ENCODE results near the gene TEKTIP1. TPM values are rescaled to one million over a fixed set of nuclear protein-coding genes. Genes with fewer than 3 reads are reported as not detected.

Gene TEKTIP1
- total and polyA plus RNA-seq, 2 donors (not counting 1 experiment from before 2014, with no cell fraction given): 6.3 to 17.3 TPM

GRCh38 chr19:3537438-3538240 lies 1.3 kb upstream of the TEKTIP1 start:
- H3K9ac ChIP-seq (ENCODE audit: low read length): no peak overlapping the region
- ATAC-seq (ENCODE audit: low read depth) (no peak), DNase-seq (peak; percentile 31)
- no peak overlapping the region for H3K27ac Mint-ChIP-seq
- no peaks in the 10 kb centered on the region for H3K4me1 ChIP-seq (ENCODE audit: control insufficient read depth in 2 of 2, insufficient read depth in 2 of 2, low read length in 2 of 2)
- H3K79me2 ChIP-seq (ENCODE audit: control insufficient read depth, insufficient read depth, low read length): no peaks in the 10 kb centered on the region
- H3K27me3 ChIP-seq (replicated peaks in 1 of 4; ENCODE audit: control extremely low read depth in 1 of 4, control insufficient read depth in 3 of 4, insufficient read depth in 4 of 4, low read length in 3 of 4): no peaks in the 10 kb centered on the region
- no peak for TF ChIP-seq CTCF (IDR thresholded peaks at IDR 0.05)
- TF ChIP-seq EZH2 (IDR thresholded peaks at IDR 0.05; ENCODE audit: borderline replicate concordance, insufficient read depth, low read depth, low read length, poor library complexity, severe bottlenecking): no peak
- WGBS (ENCODE audit: insufficient coverage): 90% methylated on average over 21 of the region's 22 CpGs
- H3K9me3 ChIP-seq (ENCODE audit: control extremely low read depth in 1 of 3, control insufficient read depth in 2 of 3, insufficient read depth in 1 of 3, low read length in 2 of 3): peaks cover 0 to 8% (median 0%) of the 10 kb centered on the region in 3 donors
- no peak overlapping the region for H3K4me2 ChIP-seq (replicated peaks; ENCODE audit: low read depth, low read length, poor library complexity, severe bottlenecking)
- peaks cover 15% of the 10 kb centered on the region for H4K20me1 ChIP-seq (ENCODE audit: control insufficient read depth, insufficient read depth, low read length, poor library complexity, severe bottlenecking)
- no peak overlapping the region for H3K4me3 ChIP-seq (ENCODE audit: control extremely low read depth in 1 of 5, extremely low read depth in 1 of 5, insufficient read depth in 1 of 5, low read depth in 2 of 5, low read length in 4 of 5)
- no peaks in the 10 kb centered on the region for H3K9me3 Mint-ChIP-seq (ENCODE audit: insufficient read depth)
- no peak overlapping the region for H3K27ac ChIP-seq (ENCODE audit: low read length in 2 of 2)
- POLR2A ChIA-PET: no interaction called here
- H3K27me3 Mint-ChIP-seq: no peaks in the 10 kb centered on the region
- H3K4me1 Mint-ChIP-seq: no peaks in the 10 kb centered on the region
- intact Hi-C loops (cut with micrococcal nuclease): no loop called here
- CTCF ChIA-PET: interaction anchor here (1.5 kb wide), 1 partner anchor 9 kb away, joined by 3 read pairs; no protein-coding TSS in a partner anchor
- no peak overlapping the region for H3K4me3 Mint-ChIP-seq
- no peak overlapping the region for H2AFZ ChIP-seq (ENCODE audit: insufficient read depth, low read depth, low read length, poor library complexity, severe bottlenecking)
- peaks cover 0 to 27% of the 10 kb centered on the region in 2 experiments for H3K36me3 ChIP-seq (replicated peaks in 1 of 2; ENCODE audit: control extremely low read depth in 1 of 2, control insufficient read depth in 1 of 2, extremely low read depth in 1 of 2, insufficient read depth in 2 of 2, low read length in 1 of 2)

GRCh38 chr19:3538258-3538929 lies 580 bp upstream of the TEKTIP1 start:
- ChIA-PET CTCF (interaction anchor here (1.5 kb wide), 1 partner anchor 8 kb away, joined by 3 read pairs; no protein-coding TSS in a partner anchor), POLR2A (no interaction called here)
- H3K4me3 Mint-ChIP-seq: no peak overlapping the region
- DNase-seq (peak; percentile 36), ATAC-seq (ENCODE audit: low read depth) (no peak)
- H3K9me3 Mint-ChIP-seq (ENCODE audit: insufficient read depth): no peaks in the 10 kb centered on the region
- Histone ChIP-seq H2AFZ (ENCODE audit: insufficient read depth, low read depth, low read length, poor library complexity, severe bottlenecking) (no peak overlapping the region), H3K4me2 (replicated peaks; ENCODE audit: low read depth, low read length, poor library complexity, severe bottlenecking) (no peak overlapping the region), H3K79me2 (ENCODE audit: control insufficient read depth, insufficient read depth, low read length) (no peaks in the 10 kb centered on the region), H3K27ac (ENCODE audit: low read length in 2 of 2) (no peak overlapping the region), H3K36me3 (replicated peaks in 1 of 2; ENCODE audit: control extremely low read depth in 1 of 2, control insufficient read depth in 1 of 2, extremely low read depth in 1 of 2, insufficient read depth in 2 of 2, low read length in 1 of 2) (peaks cover 0 to 21% of the 10 kb centered on the region in 2 experiments), H3K9ac (ENCODE audit: low read length) (no peak overlapping the region), H4K20me1 (ENCODE audit: control insufficient read depth, insufficient read depth, low read length, poor library complexity, severe bottlenecking) (peaks cover 19% of the 10 kb centered on the region), H3K4me3 (ENCODE audit: control extremely low read depth in 1 of 5, extremely low read depth in 1 of 5, insufficient read depth in 1 of 5, low read depth in 2 of 5, low read length in 4 of 5) (no peak overlapping the region), H3K9me3 (ENCODE audit: control extremely low read depth in 1 of 3, control insufficient read depth in 2 of 3, insufficient read depth in 1 of 3, low read length in 2 of 3) (peaks cover 0 to 8% (median 0%) of the 10 kb centered on the region in 3 donors), H3K4me1 (ENCODE audit: control insufficient read depth in 2 of 2, insufficient read depth in 2 of 2, low read length in 2 of 2) (no peaks in the 10 kb centered on the region), H3K27me3 (replicated peaks in 1 of 4; ENCODE audit: control extremely low read depth in 1 of 4, control insufficient read depth in 3 of 4, insufficient read depth in 4 of 4, low read length in 3 of 4) (no peaks in the 10 kb centered on the region)
- TF ChIP-seq CTCF (IDR thresholded peaks at IDR 0.05) (no peak), EZH2 (IDR thresholded peaks at IDR 0.05; ENCODE audit: borderline replicate concordance, insufficient read depth, low read depth, low read length, poor library complexity, severe bottlenecking) (no peak)
- H3K4me1 Mint-ChIP-seq: no peaks in the 10 kb centered on the region
- no peak overlapping the region for H3K27ac Mint-ChIP-seq
- WGBS (ENCODE audit: insufficient coverage): 92% methylated on average over 24 of the region's 25 CpGs
- intact Hi-C loops (cut with micrococcal nuclease): no loop called here
- no peaks in the 10 kb centered on the region for H3K27me3 Mint-ChIP-seq

All from B cell (primary cell).